ENCODE data around the gene MOCOS. TPM values are rescaled to one million over a fixed set of nuclear protein-coding genes. Genes with fewer than 3 reads are reported as not detected.

The MOCOS gene
- total RNA-seq, 1 experiment from 2014 or later: 12.1 TPM

DNA sequence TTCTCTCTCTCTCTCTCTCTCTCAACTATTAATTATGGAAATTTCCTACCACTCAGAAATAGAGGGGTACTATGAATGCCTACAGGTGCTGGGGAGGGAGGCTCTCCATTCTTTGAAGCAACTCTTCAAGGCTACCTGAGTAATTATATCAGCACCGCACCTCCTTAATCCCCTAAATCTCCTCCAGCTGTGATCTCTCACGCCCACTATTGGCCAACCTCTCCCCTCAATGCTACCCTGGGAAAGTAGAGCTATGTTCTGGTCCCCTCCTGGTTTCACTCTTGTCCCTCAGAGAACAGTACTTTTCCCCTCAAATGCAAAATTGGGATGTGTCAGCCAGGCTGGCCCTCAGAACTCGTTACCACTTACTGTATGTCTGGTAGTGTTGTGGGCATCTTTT lies 1.6 kb downstream of the MOCOS start:
- Histone ChIP-seq H3K9me3 (ENCODE audit: control insufficient read depth in 1 of 2, insufficient read depth in 1 of 2, low read depth in 1 of 2, low read length in 2 of 2) (no peaks in the 10 kb centered on the region), H3K4me1 (ENCODE audit: control insufficient read depth in 1 of 2, insufficient read depth in 2 of 2, low read length in 2 of 2) (peaks cover 12 to 27% of the 10 kb centered on the region in 2 experiments; a peak in 3 of 4 replicates), H3K4me2 (ENCODE audit: low read length) (peak overlapping the region; percentile 96), H3K27me3 (ENCODE audit: insufficient read depth, low read length) (no peaks in the 10 kb centered on the region), H3K27ac (ENCODE audit: low read depth, low read length) (peak overlapping the region; percentile 62; the same call in 1 of the 2 replicates), H2AFZ (ENCODE audit: low read depth, low read length, poor library complexity, severe bottlenecking) (no peak overlapping the region), H4K20me1 (ENCODE audit: insufficient read depth) (no peaks in the 10 kb centered on the region), H3K36me3 (ENCODE audit: control insufficient read depth in 1 of 2, insufficient read depth in 2 of 2, low read length in 2 of 2) (no peaks in the 10 kb centered on the region), H3K4me3 (replicated peaks in 1 of 2; ENCODE audit: low read depth in 1 of 2, low read length in 2 of 2) (peak overlapping the region; percentile 77 to 87; a peak in 3 of 4 replicates), H3K9me2 (ENCODE audit: insufficient read depth) (no peaks in the 10 kb centered on the region), H3K79me2 (ENCODE audit: insufficient read depth, low read length) (peaks cover 28% of the 10 kb centered on the region), H3K9ac (ENCODE audit: low read length) (peak overlapping the region; percentile 92)
- ATAC-seq: no peak
- DNase-seq (ENCODE audit: low read depth, low spot score): no peak
- POLR2A ChIA-PET: no interaction called here
- intact Hi-C loops (cut with micrococcal nuclease): no loop called here
- no peak for TF ChIP-seq CEBPB (IDR thresholded peaks at IDR 0.05; ENCODE audit: low read depth)
- no peak for TF ChIP-seq RAD21 (IDR thresholded peaks at IDR 0.05; ENCODE audit: low read depth)
- TF ChIP-seq EGR1 (IDR thresholded peaks at IDR 0.05; ENCODE audit: low read depth): no peak
- TF ChIP-seq POLR2A (IDR thresholded peaks at IDR 0.05; ENCODE audit: borderline replicate concordance, extremely low read depth, insufficient read depth, insufficient read length): no peak
- no peak for TF ChIP-seq SP1 (IDR thresholded peaks at IDR 0.05; ENCODE audit: low read depth)
- TF ChIP-seq EZH2phosphoT487 (IDR thresholded peaks at IDR 0.05; ENCODE audit: borderline replicate concordance): no peak
- RAD21 ChIA-PET (ENCODE audit: low non-redundant PET in 1 of 2, low total read pairs in 2 of 2, uncharacterized antibody in 2 of 2, unreplicated experiment in 2 of 2): interaction anchor here in 1 of 2 experiments (1.1 kb wide), 1 partner anchor 93 kb away, joined by 3 read pairs; no protein-coding TSS in a partner anchor
- CTCF ChIA-PET: interaction anchor here (1.1 to 1.4 kb wide), 2 partner anchors 93 to 95 kb away, joined by 3 read pairs; no protein-coding TSS in a partner anchor
- BruUV-seq (replicated peaks): no TSS peak

GRCh38 chr18:36189486-36189885 lies 2.2 kb downstream of the MOCOS start:
- CTCF ChIA-PET: interaction anchor here (1.1 kb wide), 1 partner anchor 95 kb away, joined by 3 read pairs; no protein-coding TSS in a partner anchor
- no peak for TF ChIP-seq SIN3A (IDR thresholded peaks at IDR 0.05; ENCODE audit: low read depth)
- no peak for TF ChIP-seq CBX3 (IDR thresholded peaks at IDR 0.05; ENCODE audit: low read depth)
- TF ChIP-seq ATF3 (IDR thresholded peaks at IDR 0.05): no peak
- no peak for TF ChIP-seq SP1 (IDR thresholded peaks at IDR 0.05; ENCODE audit: low read depth)
- TF ChIP-seq, protein P1, sequence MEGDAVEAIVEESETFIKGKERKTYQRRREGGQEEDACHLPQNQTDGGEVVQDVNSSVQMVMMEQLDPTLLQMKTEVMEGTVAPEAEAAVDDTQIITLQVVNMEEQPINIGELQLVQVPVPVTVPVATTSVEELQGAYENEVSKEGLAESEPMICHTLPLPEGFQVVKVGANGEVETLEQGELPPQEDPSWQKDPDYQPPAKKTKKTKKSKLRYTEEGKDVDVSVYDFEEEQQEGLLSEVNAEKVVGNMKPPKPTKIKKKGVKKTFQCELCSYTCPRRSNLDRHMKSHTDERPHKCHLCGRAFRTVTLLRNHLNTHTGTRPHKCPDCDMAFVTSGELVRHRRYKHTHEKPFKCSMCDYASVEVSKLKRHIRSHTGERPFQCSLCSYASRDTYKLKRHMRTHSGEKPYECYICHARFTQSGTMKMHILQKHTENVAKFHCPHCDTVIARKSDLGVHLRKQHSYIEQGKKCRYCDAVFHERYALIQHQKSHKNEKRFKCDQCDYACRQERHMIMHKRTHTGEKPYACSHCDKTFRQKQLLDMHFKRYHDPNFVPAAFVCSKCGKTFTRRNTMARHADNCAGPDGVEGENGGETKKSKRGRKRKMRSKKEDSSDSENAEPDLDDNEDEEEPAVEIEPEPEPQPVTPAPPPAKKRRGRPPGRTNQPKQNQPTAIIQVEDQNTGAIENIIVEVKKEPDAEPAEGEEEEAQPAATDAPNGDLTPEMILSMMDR (IDR thresholded peaks at IDR 0.05 in 2 of 3, conservative IDR thresholded peaks at IDR 0.05 in 1 of 3; ENCODE audit: borderline replicate concordance in 1 of 3, insufficient read depth in 1 of 3, low read depth in 2 of 3, low read length in 2 of 3): no peak
- no peak for TF ChIP-seq ZFX (IDR thresholded peaks at IDR 0.05)
- no peak for TF ChIP-seq ZBTB33 (IDR thresholded peaks at IDR 0.05; ENCODE audit: extremely low read depth, insufficient replicate concordance, low read length)
- no peak for TF ChIP-seq EZH2phosphoT487 (IDR thresholded peaks at IDR 0.05; ENCODE audit: borderline replicate concordance)
- no peak for TF ChIP-seq EZH2 (IDR thresholded peaks at IDR 0.05)
- Histone ChIP-seq H3K36me3 (ENCODE audit: control insufficient read depth in 1 of 2, insufficient read depth in 2 of 2, low read length in 2 of 2) (no peaks in the 10 kb centered on the region), H3K4me2 (ENCODE audit: low read length) (peak overlapping the region; percentile 96; the same call in 1 of the 2 replicates), H3K9me2 (ENCODE audit: insufficient read depth) (no peaks in the 10 kb centered on the region), H3K27me3 (ENCODE audit: insufficient read depth, low read length) (no peaks in the 10 kb centered on the region), H4K20me1 (ENCODE audit: insufficient read depth) (no peaks in the 10 kb centered on the region), H2AFZ (ENCODE audit: low read depth, low read length, poor library complexity, severe bottlenecking) (no peak overlapping the region), H3K4me1 (ENCODE audit: control insufficient read depth in 1 of 2, insufficient read depth in 2 of 2, low read length in 2 of 2) (peaks cover 12 to 27% of the 10 kb centered on the region in 2 experiments; a peak in 3 of 4 replicates), H3K4me3 (replicated peaks in 1 of 2; ENCODE audit: low read depth in 1 of 2, low read length in 2 of 2) (no peak overlapping the region), H3K27ac (ENCODE audit: low read depth, low read length) (no peak overlapping the region), H3K79me2 (ENCODE audit: insufficient read depth, low read length) (peaks cover 28% of the 10 kb centered on the region), H3K9me3 (ENCODE audit: control insufficient read depth in 1 of 2, insufficient read depth in 1 of 2, low read depth in 1 of 2, low read length in 2 of 2) (no peaks in the 10 kb centered on the region), H3K9ac (ENCODE audit: low read length) (no peak overlapping the region)
- ATAC-seq (no peak), DNase-seq (ENCODE audit: low read depth, low spot score) (no peak)
- BruUV-seq (replicated peaks): no TSS peak
- RAD21 ChIA-PET (ENCODE audit: low non-redundant PET in 1 of 2, low total read pairs in 2 of 2, uncharacterized antibody in 2 of 2, unreplicated experiment in 2 of 2): no interaction called here
- POLR2A ChIA-PET: no interaction called here
- intact Hi-C loops (cut with micrococcal nuclease): no loop called here
